H1 (cell line): ENCODE data around the gene JMJD1C. TPM values are rescaled to one million over a fixed set of nuclear protein-coding genes. Genes with fewer than 3 reads are reported as not detected.

Source experiments
- CTCF ChIA-PET: fragments of 300-600 bp; sonication (Branson Sonifier 250); formaldehyde crosslinking; loops from one replicate; lab custom pipeline; 2021; ENCODE audit not compliant: partially characterized antibody; lab: Charles Lee
- POLR2A ChIA-PET: fragments of 300-600 bp; sonication (Branson Sonifier 250); formaldehyde crosslinking; loops from one replicate; lab custom pipeline; 2021; ENCODE audit warnings: inconsistent platforms; ENCODE audit not compliant: partially characterized antibody; lab: Charles Lee
- DNase-seq, 2 experiments: peaks; one replicate each; pipeline versions ENCODE4 v3.0.0 to v3.0.0-alpha.2; 2010 to 2022; ENCODE audit warnings: low spot score in 2 of 2, low read depth in 1 of 2, mixed read lengths in 1 of 2
- FAIRE-seq: peaks from 2 replicates; lab custom pipeline; 2011; peaks lifted over from hg19 to GRCh38; lab: Jason Lieb, UNC
- H2AFZ ChIP-seq: 2 replicates; pipeline ENCODE4 v1.8.1; 2012; ENCODE audit warnings: low read length, inconsistent platforms
- H2AK5ac ChIP-seq: 2 replicates; pipeline ENCODE4 v1.6.1; 2013; ENCODE audit warnings: low read depth, low read length
- H2BK120ac ChIP-seq: replicated peaks from 2 replicates; pipeline ENCODE3; 2013; ENCODE audit warnings: low read depth, low read length, inconsistent platforms
- H2BK12ac ChIP-seq: 2 replicates; pipeline ENCODE4 v1.6.1; 2013; ENCODE audit warnings: low read depth, low read length
- H2BK15ac ChIP-seq: 2 replicates; pipeline ENCODE4 v1.6.1; 2013; ENCODE audit warnings: low read length
- H2BK20ac ChIP-seq: 2 replicates; pipeline ENCODE4 v1.6.1; 2013; ENCODE audit warnings: low read length
- H2BK5ac ChIP-seq: 2 replicates; pipeline ENCODE4 v1.6.1; 2013; ENCODE audit warnings: low read depth, low read length
- H3K14ac ChIP-seq: 2 replicates; pipeline ENCODE4 v1.6.1; 2013; ENCODE audit warnings: inconsistent platforms; ENCODE audit not compliant: insufficient read length
- H3K18ac ChIP-seq: 2 replicates; pipeline ENCODE4 v1.6.1; 2013; ENCODE audit warnings: low read length; ENCODE audit errors: extremely low read depth
- H3K23ac ChIP-seq: 2 replicates; pipeline ENCODE4 v1.6.1; 2013; ENCODE audit warnings: inconsistent platforms; ENCODE audit not compliant: insufficient read length
- H3K23me2 ChIP-seq: 2 replicates; pipeline ENCODE4 v1.6.1; 2013; ENCODE audit warnings: low read depth, low read length
- H3K27ac ChIP-seq: 2 replicates; pipeline ENCODE4 v1.6.1; 2011; ENCODE audit warnings: low read depth, low read length, inconsistent platforms
- H3K27me3 ChIP-seq, 4 experiments: replicated peaks in 1 of 4; 1 replicate in 1 of 4; 2 replicates in 3 of 4; pipeline versions ENCODE4 v1.6.1 to v1.8.1; 2011 to 2013; ENCODE audit warnings: low read length in 3 of 4, mild to moderate bottlenecking in 3 of 4, inconsistent platforms in 2 of 4, mixed read lengths in 2 of 4, moderate library complexity in 1 of 4; ENCODE audit not compliant: control insufficient read depth in 3 of 4, insufficient read depth in 3 of 4; ENCODE audit errors: extremely low read depth in 1 of 4
- H3K36me3 ChIP-seq, 4 experiments: 2 replicates each; pipeline versions ENCODE4 v1.6.1 to v1.8.1; 2011 to 2013; ENCODE audit warnings: mild to moderate bottlenecking in 4 of 4, low read length in 3 of 4, moderate library complexity in 2 of 4, control low read depth in 1 of 4, inconsistent platforms in 1 of 4; ENCODE audit not compliant: insufficient read depth in 4 of 4, control insufficient read depth in 2 of 4
- H3K4ac ChIP-seq: replicated peaks from 2 replicates; pipeline ENCODE3; 2013; ENCODE audit warnings: low read length, low read depth, mixed read lengths, inconsistent platforms; ENCODE audit not compliant: insufficient read length
- H3K4me1 ChIP-seq, 4 experiments: replicated peaks in 1 of 4; 1 replicate in 1 of 4; 2 replicates in 3 of 4; pipeline versions ENCODE4 v1.6.1 to v1.8.1; 2011 to 2013; ENCODE audit warnings: low read length in 3 of 4, inconsistent platforms in 2 of 4, mixed read lengths in 1 of 4; ENCODE audit not compliant: insufficient read depth in 4 of 4, control insufficient read depth in 3 of 4
- H3K4me2 ChIP-seq, 2 experiments: 2 replicates each; pipeline versions ENCODE4 v1.6.1 to v1.8.1; 2011 to 2013; ENCODE audit warnings: low read depth in 2 of 2, low read length in 2 of 2, control low read depth in 1 of 2, inconsistent platforms in 1 of 2, mild to moderate bottlenecking in 1 of 2; ENCODE audit not compliant: insufficient read depth in 1 of 2
- H3K4me3 ChIP-seq, 4 experiments: fragments of 200-600, 300-600 bp in 1 of 4; sonication (generic), shearing (Covaris generic), sonication (Bioruptor Twin) in 1 of 4; 2 replicates each; pipeline versions ENCODE4 v1.5.1 to v1.8.1; 2011 to 2016; ENCODE audit warnings: low read length in 4 of 4, low read depth in 3 of 4, control low read depth in 2 of 4, inconsistent platforms in 2 of 4, mild to moderate bottlenecking in 2 of 4, mixed read lengths in 1 of 4, moderate library complexity in 1 of 4; ENCODE audit not compliant: insufficient read depth in 2 of 4; ENCODE audit errors: extremely low read depth in 1 of 4
- H3K56ac ChIP-seq: replicated peaks from 2 replicates; pipeline ENCODE3; 2013; ENCODE audit warnings: low read depth, mild to moderate bottlenecking, mixed read lengths, low read length, inconsistent platforms; ENCODE audit not compliant: insufficient read length
- H3K79me1 ChIP-seq: 2 replicates; pipeline ENCODE4 v1.6.1; 2013; ENCODE audit warnings: low read depth, low read length, control low read depth
- H3K79me2 ChIP-seq, 2 experiments: 2 replicates each; pipeline versions ENCODE4 v1.6.1 to v1.8.1; 2012 to 2013; ENCODE audit warnings: low read length in 2 of 2, mild to moderate bottlenecking in 2 of 2, inconsistent platforms in 1 of 2; ENCODE audit not compliant: insufficient read depth in 2 of 2, control insufficient read depth in 1 of 2
- H3K9ac ChIP-seq, 4 experiments: replicated peaks in 1 of 4; 1 replicate in 1 of 4; 2 replicates in 3 of 4; pipeline versions ENCODE4 v1.6.1 to v1.8.1; 2011 to 2013; ENCODE audit warnings: low read depth in 3 of 4, low read length in 3 of 4, control low read depth in 2 of 4, mild to moderate bottlenecking in 2 of 4, moderate library complexity in 2 of 4, inconsistent platforms in 1 of 4; ENCODE audit errors: extremely low read depth in 1 of 4
- H3K9me3 ChIP-seq, 2 experiments: 2 replicates each; pipeline versions ENCODE4 v1.6.1 to v1.8.1; 2012 to 2013; ENCODE audit warnings: mild to moderate bottlenecking in 2 of 2, moderate library complexity in 2 of 2, control low read depth in 1 of 2, inconsistent platforms in 1 of 2, low read depth in 1 of 2, low read length in 1 of 2, mixed read lengths in 1 of 2; ENCODE audit not compliant: insufficient read depth in 2 of 2
- H4K20me1 ChIP-seq, 2 experiments: replicated peaks in 1 of 2; 2 replicates each; pipeline versions ENCODE3 to v1.8.1; 2011 to 2013; ENCODE audit warnings: inconsistent platforms in 2 of 2, low read length in 2 of 2, mild to moderate bottlenecking in 1 of 2; ENCODE audit not compliant: insufficient read depth in 2 of 2, control insufficient read depth in 1 of 2
- H4K5ac ChIP-seq: 2 replicates; pipeline ENCODE4 v1.6.1; 2013; ENCODE audit warnings: low read length, low read depth, mixed read lengths, inconsistent platforms; ENCODE audit not compliant: insufficient read length
- H4K8ac ChIP-seq: 2 replicates; pipeline ENCODE4 v1.8.0; 2013; ENCODE audit warnings: mild to moderate bottlenecking, moderate library complexity, low read length, inconsistent platforms; ENCODE audit not compliant: insufficient read depth; ENCODE audit errors: extremely low read depth
- H4K91ac ChIP-seq: replicated peaks from 2 replicates; pipeline ENCODE3; 2013; ENCODE audit warnings: low read length, mixed read lengths, inconsistent platforms; ENCODE audit not compliant: insufficient read length
- WGBS, 2 experiments: shearing (Covaris generic) in 1 of 2; methylation state at CpG; one replicate each; pipeline versions ENCODE4 v1.1.6 to v1.1.7; 2013 to 2015; ENCODE audit warnings: low lambda C conversion rate in 2 of 2, mixed read lengths in 2 of 2, inconsistent platforms in 1 of 2, low coverage in 1 of 2, missing lambda C conversion rate in 1 of 2; ENCODE audit not compliant: insufficient replicate concordance in 2 of 2, insufficient coverage in 1 of 2, insufficient read length in 1 of 2; ENCODE audit errors: extremely low coverage in 1 of 2, missing lambda C conversion rate in 1 of 2; 5-methylcytosine and 5-hydroxymethylcytosine counted together
- polyA plus RNA-seq, 7 experiments: library from polyadenylated mRNA; depleted of rRNA in 3 of 7; stranded (reverse) in 5 of 7; unstranded in 2 of 7; fragments of >200 nt in 5 of 7; fragments of 200-250 nt in 2 of 7; gene quantifications; 1 replicate in 5 of 7; 2 replicates in 1 of 7; 4 replicates in 1 of 7; pipeline versions ENCODE4 v1.2.1 to v1.2.3, GENCODE V29; 2011 to 2013; ENCODE audit warnings: missing spikeins in 2 of 7, mixed read lengths in 2 of 7
- total RNA-seq: library from RNA; stranded (reverse); fragmentation: NEBNext Ultra II Directional; extraction: Animal tissue kit (Norgen Biotek cat#: 25700); gene quantifications from 2 replicates; pipeline ENCODE4 v1.2.1, GENCODE V29; 2021
- TF ChIP-seq, protein P1 (sequence below): IDR thresholded peaks from 2 replicates; pipeline ENCODE4 v1.6.1; 2012; ENCODE audit warnings: low read length, inconsistent platforms

JMJD1C gene
- total and polyA plus RNA-seq, 2 of the 8 experiments (the other 6 are each of a cell fraction or from before 2014, with no cell fraction given) = 54.5 to 210 TPM

DNA sequence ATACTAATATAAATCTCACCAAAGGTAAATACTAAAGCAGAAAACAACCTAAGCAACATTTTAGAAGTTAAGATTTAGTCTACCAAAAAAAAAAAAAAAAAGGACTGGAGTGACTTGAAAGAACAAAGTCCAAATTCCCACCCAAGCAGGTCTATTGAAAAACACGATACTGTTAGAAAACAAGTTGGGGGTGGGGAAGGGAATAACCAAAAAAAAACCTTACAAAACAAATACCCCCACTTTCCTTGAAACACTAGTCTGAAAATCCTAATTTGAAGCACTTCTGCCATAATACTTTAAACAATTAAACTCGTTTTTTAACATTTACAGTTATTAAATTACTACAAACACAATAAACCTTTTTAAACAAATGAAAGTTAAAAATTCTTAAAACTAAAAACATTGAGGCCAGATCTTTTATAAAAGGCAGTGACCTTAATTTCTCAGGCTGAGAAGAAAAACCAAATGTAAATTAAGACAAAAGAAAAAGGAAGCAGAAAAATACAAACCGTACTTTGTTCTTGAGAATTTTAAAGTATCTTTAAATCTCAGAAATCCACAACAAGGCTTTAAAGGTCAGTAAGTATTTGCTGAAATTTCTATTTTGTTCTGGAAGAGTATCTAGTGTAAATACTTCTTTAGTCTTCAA, 197.5 kb downstream of the JMJD1C start:
- Histone ChIP-seq H3K18ac (peak overlapping the region; percentile 48; the same call in 1 of the 2 replicates), H3K36me3 (peaks cover 0 to 4% (median 0%) of the 10 kb centered on the region in 4 experiments; a peak in 1 of 8 replicates), H4K5ac (peak overlapping the region; percentile 99), H3K9me3 (no peaks in the 10 kb centered on the region), H3K4me2 (peak overlapping the region; percentile 63 to 71), H3K27me3 (no peaks in the 10 kb centered on the region), H2BK120ac (no peak overlapping the region), H2BK15ac (no peak overlapping the region), H3K23me2 (no peaks in the 10 kb centered on the region), H2AFZ (no peak overlapping the region), H3K14ac (no peak overlapping the region), H3K56ac (no peak overlapping the region), H3K27ac (peak overlapping the region; percentile 83), H2AK5ac (no peak overlapping the region), H2BK20ac (no peak overlapping the region), H4K8ac (no peak overlapping the region), H4K20me1 (peaks cover 0 to 6% of the 10 kb centered on the region in 2 experiments), H2BK5ac (peak overlapping the region; percentile 61; the same call in 1 of the 2 replicates), H3K9ac (peak overlapping the region; percentile 75 to 97 (median 90)), H3K79me1 (no peaks in the 10 kb centered on the region), H3K79me2 (peaks cover 2 to 94% of the 10 kb centered on the region in 2 experiments; a peak in 3 of 4 replicates), H3K4me1 (no peaks in the 10 kb centered on the region; a peak in 1 of 7 replicates), H3K4me3 (peak overlapping the region; percentile 78 to 96 (median 82)), H3K23ac (no peak overlapping the region), H2BK12ac (no peak overlapping the region; the same call in 1 of the 2 replicates), H3K4ac (no peak overlapping the region), H4K91ac (no peak overlapping the region)
- CTCF ChIA-PET = interaction anchor here (0.9 to 2.1 kb wide), 7 partner anchors 23 to 452 kb away, joined by 3 to 7 read pairs (median 3); no protein-coding TSS in a partner anchor
- 3% methylated on average over 3 of the region's 3 CpGs; no CpG with 5 or more reads in 1 of the 2 experiments for WGBS, 2 experiments
- FAIRE-seq (no peak), DNase-seq (no peak)
- POLR2A ChIA-PET = interaction anchor here (0.7 to 4.9 kb wide), 41 partner anchors 8 to 485 kb away, joined by 3 to 44 read pairs (median 3); partner anchors contain the start of genes JMJD1C and REEP3
- TF ChIP-seq, protein P1, sequence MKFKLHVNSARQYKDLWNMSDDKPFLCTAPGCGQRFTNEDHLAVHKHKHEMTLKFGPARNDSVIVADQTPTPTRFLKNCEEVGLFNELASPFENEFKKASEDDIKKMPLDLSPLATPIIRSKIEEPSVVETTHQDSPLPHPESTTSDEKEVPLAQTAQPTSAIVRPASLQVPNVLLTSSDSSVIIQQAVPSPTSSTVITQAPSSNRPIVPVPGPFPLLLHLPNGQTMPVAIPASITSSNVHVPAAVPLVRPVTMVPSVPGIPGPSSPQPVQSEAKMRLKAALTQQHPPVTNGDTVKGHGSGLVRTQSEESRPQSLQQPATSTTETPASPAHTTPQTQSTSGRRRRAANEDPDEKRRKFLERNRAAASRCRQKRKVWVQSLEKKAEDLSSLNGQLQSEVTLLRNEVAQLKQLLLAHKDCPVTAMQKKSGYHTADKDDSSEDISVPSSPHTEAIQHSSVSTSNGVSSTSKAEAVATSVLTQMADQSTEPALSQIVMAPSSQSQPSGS = no peak
